GM19467 (cell line): ENCODE measurements around the gene OTOG.

Experiments
- ATAC-seq: cut with Tn5 transposase; IDR thresholded peaks from one replicate; pipeline ENCODE4 v1.9.1; 2021; ENCODE audit warnings: mild to moderate bottlenecking, moderate library complexity; ENCODE audit not compliant: unreplicated experiment

Gene OTOG

DNA sequence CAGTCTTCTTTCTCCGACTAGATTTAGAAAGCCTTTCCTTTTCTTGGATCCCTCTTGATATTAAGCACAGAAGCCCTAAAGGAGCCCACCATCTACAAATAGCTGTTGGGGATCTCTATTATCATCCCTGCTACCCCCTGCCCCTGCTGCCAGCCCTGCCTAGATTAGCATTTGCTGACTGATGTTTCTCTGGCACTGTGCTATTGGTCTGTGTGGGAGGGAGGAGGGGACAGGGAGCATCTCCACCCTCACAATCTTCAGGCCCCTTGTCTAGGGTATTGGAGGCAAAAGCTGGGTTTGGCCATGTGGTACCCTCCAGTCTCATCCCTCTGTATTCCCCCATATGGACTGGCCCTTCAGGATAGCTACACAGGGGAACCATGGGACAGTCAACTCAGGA lies 9.0 kb upstream of the OTOG start:
- no peak for ATAC-seq

DNA sequence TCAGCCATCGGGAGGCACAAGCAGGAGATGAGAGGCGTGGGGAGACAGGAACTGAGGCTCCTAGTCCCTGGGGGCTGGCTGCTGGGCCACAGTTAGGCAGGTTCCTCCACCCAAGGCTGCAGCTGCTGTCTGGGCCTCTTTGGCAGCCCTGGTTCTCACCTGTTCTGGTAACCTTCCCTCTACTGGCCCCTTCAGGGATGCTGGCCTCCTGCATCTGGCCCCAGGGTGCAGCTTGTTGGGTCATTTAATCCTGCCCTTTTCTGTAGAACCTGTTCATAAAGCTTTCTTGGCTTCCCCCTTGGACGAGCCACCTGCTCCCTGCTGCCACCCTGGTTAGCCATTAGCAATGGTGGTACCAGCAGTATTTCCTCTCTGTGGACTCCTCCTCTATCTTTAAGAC lies 8.3 kb upstream of the OTOG start:
- ATAC-seq: no peak

- ATAC-seq: no peak
These were observed 6.3 kb upstream of the OTOG start for GRCh38 chr11:17540807-17541206.

- ATAC-seq: no peak
These were observed 5.7 kb upstream of the OTOG start for GRCh38 chr11:17541330-17541885.

DNA sequence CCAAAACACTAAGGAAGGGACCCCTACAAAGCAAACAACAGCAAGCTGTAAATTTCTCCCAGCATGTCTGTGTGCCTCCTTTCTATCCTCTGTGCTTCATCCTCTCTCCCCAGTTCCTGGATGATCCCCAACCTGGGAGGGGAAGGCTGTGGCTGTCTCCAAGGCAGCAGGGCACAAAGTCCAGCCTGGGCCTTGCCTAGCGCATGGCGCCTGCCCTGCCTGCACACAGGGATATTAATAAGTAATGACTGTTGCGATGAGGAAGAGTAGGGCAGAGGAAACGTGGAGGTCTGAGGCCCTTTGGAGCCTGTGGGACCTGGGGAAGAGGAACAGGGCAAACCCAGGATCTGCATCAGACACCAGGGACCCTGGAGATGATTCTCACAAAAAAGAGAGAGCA lies 4.8 kb upstream of the OTOG start:
- no peak for ATAC-seq

- ATAC-seq: no peak
These were observed 4.0 kb upstream of the OTOG start for GRCh38 chr11:17543041-17543440.

DNA sequence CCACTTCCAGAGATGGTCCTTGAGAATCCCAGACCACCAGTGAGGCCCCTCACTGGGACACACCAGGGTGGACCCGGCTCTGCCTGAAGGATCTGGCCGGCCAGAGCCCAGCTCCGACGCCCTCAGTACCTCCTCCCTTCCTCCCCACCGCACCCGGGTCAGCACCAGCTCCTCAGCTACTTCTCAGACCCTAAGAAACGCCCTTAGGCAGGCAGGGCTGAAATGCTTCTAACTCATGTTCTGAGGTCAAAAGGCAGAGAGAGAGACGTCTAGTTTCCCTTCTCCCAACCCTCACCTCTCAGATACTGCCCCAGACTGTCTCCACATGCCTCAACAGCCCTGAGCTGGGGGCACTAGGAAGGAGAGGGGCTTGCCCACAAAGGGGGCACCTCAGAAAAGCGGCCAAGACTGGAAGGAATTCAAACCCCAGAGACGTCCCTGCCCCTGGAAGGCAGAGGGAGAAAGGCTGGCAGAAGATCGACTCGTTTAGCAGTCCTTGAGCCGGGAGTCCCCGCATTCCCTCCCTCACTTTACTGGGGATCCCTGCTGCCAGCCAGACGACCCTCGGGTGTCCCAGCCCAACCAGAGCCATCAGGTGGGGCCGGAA lies 3.4 kb upstream of the OTOG start:
- ATAC-seq: no peak

- no peak for ATAC-seq
These were observed 2.9 kb upstream of the OTOG start, which contains the start of gene USH1C for GRCh38 chr11:17544181-17544622. Gene USH1C, minus strand, starts transcription at chr11:17544416. Its CDS starts 109 bp downstream, at chr11:17544307.

- ATAC-seq: no peak
These were observed 819 bp upstream of the OTOG start for GRCh38 chr11:17546240-17546639.

GRCh38 chr11:17547932-17548331 lies 873 bp downstream of the OTOG start:
- ATAC-seq: no peak

DNA sequence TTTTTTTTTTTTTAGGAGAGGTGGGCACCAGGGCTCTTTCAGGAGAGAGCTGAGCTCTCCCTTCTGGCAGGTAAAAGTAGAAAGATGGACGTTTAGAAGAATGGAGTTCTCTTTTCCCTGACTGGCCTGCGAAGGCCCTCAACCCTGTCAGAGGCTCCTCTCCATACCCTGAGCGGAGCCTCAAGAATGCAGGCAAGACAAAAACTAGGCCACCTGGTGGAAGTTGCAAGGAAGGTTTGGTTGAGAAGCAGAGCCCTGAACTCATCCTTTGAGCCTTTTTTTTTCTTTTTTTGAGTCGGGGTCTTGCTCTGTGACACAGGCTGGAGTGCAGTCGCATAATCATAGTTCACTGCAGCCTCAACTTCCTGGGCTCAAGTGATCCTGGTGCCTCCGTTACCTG lies 1.4 kb downstream of the OTOG start:
- no peak for ATAC-seq

DNA sequence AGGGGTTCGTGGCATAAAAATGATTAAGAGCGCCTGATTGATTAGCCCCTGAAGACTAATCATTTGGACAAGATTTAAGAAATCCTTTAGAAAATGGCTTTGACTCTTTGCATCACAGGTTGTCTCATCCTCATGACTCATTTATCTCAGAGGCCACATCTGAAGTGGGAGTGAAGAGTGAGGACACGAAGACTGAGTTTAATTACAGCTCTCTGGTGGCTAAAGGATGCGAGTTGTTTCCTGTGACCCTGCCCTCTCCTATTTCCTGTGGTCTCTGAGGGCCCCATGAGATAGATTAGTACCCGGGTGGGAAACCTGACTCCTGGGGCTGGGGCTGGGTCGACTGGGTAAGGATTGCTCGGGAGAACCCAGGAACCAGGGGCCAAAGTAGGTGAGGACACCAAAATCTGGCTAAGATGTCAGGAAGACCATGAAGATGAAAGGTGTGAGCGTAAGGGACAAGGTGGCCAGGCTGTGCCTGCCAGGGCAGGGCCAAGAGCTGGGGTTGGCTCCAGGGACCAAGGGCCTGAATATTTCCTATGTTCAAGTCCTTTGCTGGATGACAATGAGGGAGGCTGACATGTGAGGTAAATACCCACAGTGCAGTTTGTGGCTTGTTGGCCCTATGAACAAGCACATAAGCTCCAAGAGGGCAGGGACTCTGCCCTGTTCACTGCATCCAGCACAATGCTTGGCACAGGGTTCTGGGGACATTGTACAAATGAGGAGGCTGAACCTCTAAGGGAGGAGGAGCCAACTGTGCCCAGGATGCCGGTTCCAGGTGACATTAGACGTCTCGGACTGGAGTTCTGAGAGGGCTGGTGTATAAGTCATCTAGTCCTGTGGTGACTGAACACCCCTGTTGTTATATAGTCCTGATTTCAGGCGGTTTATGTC lies 3.6 kb downstream of the OTOG start:
- no peak for ATAC-seq

DNA sequence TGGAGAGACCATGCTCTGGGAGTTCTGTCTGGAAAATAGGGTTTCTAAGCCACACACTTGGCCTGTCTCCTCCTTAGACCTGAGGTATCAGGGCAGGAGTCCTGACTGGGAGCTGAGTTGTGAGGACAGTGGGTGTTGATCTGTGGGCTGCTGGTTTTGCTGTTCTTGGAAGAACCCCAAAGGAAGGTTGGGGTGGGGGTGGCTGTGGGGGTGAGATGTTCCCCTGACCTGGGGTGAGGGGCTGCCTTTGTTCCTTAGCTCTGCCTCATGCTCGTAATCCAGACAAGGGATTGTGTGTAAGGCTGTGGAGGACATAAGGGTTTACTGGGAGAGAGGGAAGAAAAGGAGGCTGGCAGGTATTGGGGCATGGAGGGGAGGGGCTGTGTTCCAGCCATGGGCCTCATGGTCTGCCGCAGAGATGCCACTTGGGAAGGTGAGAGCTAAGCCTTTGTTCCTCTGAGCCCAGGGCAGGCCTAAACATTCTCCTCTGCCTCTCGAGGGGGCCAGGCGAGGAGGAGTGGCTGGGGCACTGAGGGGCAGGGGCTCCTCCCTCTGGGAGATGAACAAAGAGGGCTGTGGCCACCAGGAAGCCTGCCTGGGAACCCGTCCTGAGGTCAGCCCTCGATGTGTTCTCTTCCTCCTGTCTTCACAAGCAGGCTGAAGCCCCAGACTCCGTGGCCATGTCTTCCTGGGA lies 4.4 kb downstream of the OTOG start:
- no peak for ATAC-seq

- no peak for ATAC-seq
These were observed 4.9 kb downstream of the OTOG start for GRCh38 chr11:17552041-17552355.

DNA sequence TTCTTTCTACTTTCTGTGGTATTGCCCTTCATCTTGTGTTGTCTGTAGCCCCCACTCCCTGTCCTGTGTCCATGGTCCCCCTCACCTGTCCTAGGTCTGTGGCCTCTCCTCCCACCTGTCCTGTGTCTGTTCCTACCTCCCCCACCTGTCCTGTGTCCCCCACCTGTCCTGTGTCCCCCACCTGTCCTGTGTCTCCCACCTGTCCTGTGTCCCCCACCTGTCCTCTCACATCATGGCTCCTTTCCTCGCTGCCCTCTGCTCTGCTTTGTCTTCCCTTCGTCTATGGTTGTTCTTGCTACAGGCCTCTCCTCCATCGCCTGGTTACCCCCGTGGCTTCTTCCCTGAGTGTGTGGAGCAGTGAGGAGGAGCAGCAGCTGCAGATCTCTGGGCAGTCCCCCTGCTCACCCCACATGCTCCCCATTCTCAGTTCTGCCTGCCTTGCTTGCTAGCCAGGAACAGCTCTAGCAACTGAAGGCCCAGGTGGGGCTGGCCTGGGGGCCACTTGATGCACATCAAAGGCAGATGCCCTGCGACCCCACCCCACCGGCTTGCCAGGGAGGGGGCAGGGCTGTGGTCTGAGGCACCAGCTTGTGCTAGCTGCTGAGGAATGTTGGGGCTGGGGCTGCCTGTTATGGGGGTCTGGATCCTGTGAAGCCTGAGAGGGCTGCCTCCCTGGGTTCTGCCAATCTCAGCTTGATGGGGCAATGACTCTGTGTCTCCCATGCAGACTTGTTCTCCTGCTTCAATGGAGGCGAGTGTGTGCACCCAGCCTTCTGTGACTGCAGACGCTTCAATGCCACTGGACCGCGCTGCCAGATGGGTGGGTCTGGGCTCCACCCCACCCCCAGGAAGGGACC lies 5.6 kb downstream of the OTOG start:
- ATAC-seq: no peak

DNA sequence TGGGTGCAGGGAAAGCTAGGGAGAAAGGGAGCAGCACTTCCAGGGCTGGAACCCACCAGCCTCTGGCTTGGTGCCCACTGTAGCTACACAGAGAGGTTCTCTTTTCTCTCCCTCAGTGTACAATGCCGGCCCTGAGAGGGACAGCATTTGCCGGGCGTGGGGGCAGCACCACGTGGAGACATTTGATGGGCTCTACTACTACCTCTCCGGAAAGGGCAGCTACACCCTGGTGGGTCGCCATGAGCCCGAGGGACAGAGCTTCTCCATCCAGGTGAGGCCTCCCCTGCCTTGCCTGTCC lies 6.1 kb downstream of the OTOG start:
- ATAC-seq: no peak

GRCh38 chr11:17554487-17554886 lies 7.4 kb downstream of the OTOG start:
- no peak for ATAC-seq

- no peak for ATAC-seq
These were observed 9.9 kb downstream of the OTOG start for GRCh38 chr11:17556999-17557398.

- no peak for ATAC-seq
These were observed 11.1 kb downstream of the OTOG start for GRCh38 chr11:17558025-17558780.

GRCh38 chr11:17558916-17559315 lies 11.9 kb downstream of the OTOG start:
- ATAC-seq: no peak
